Endothelial cell of umbilical vein (primary cell): Measurements from ENCODE around the gene LYZL1. TPM values are rescaled to one million over a fixed set of nuclear protein-coding genes. Genes with fewer than 3 reads are reported as not detected.

Source experiments
- BruUV-seq: library from RNA; stranded (reverse); fragments of 400-500 nt; replicated peaks from 2 replicates; lab custom pipeline; 2021; lab: Mats Ljungman, UMichigan
- CTCF ChIA-PET: fragments of 300-600, 350-600 bp; sonication (Branson Sonifier 250); formaldehyde crosslinking; loops from one replicate; lab custom pipeline; 2021; ENCODE audit warnings: antibody characterized with exemption, inconsistent platforms; lab: Charles Lee
- POLR2A ChIA-PET: fragments of 300-600, 350-600 bp; sonication (Branson Sonifier 250); formaldehyde crosslinking; loops from one replicate; lab custom pipeline; 2021; ENCODE audit warnings: antibody characterized with exemption, inconsistent platforms; lab: Charles Lee
- DNase-seq: peaks from one replicate; pipeline ENCODE4 v3.0.0-alpha.2; 2011; ENCODE audit warnings: low read depth, low spot score
- FAIRE-seq: peaks from 2 replicates; lab custom pipeline; 2011; peaks lifted over from hg19 to GRCh38; lab: Jason Lieb, UNC
- H2AFZ ChIP-seq: 2 replicates; pipeline ENCODE4 v1.6.0; 2012; ENCODE audit warnings: low read depth, low read length, control low read depth, inconsistent platforms
- H3K27ac ChIP-seq: 2 replicates; pipeline ENCODE4 v1.5.1; 2011; ENCODE audit warnings: low read depth, mild to moderate bottlenecking, control low read depth, low read length, moderate library complexity; ENCODE audit not compliant: insufficient read depth
- H3K27me3 ChIP-seq, 2 experiments: 2 replicates each; pipeline versions ENCODE4 v1.6.0 to v1.6.1; 2011; ENCODE audit warnings: low read length in 2 of 2, mixed read lengths in 1 of 2; ENCODE audit not compliant: control insufficient read depth in 2 of 2, insufficient read depth in 2 of 2
- H3K36me3 ChIP-seq, 2 experiments: 2 replicates in 1 of 2; 3 replicates in 1 of 2; pipeline ENCODE4 v1.5.1; 2011; ENCODE audit warnings: low read length in 2 of 2, mild to moderate bottlenecking in 1 of 2, moderate library complexity in 1 of 2; ENCODE audit not compliant: control insufficient read depth in 2 of 2, insufficient read depth in 2 of 2; ENCODE audit errors: extremely low read depth in 1 of 2
- H3K4me1 ChIP-seq: 3 replicates; pipeline ENCODE4 v1.5.1; 2011; ENCODE audit warnings: mild to moderate bottlenecking, low read length; ENCODE audit not compliant: control insufficient read depth, insufficient read depth; ENCODE audit errors: extremely low read depth
- H3K4me2 ChIP-seq: 2 replicates; pipeline ENCODE4 v1.6.1; 2011; ENCODE audit warnings: low read length, control low read depth, mixed read lengths; ENCODE audit not compliant: insufficient read depth
- H3K4me3 ChIP-seq, 3 experiments: fragments of 200-600 bp in 1 of 3; sonication (generic), shearing (Covaris generic) in 1 of 3; replicated peaks in 1 of 3; 2 replicates each; pipeline ENCODE4 v1.5.1; 2011 to 2016; ENCODE audit warnings: control low read depth in 3 of 3, low read length in 3 of 3, mild to moderate bottlenecking in 2 of 3, inconsistent platforms in 1 of 3, low read depth in 1 of 3, moderate library complexity in 1 of 3; ENCODE audit not compliant: insufficient read depth in 1 of 3
- H3K79me2 ChIP-seq: 2 replicates; pipeline ENCODE4 v1.6.0; 2012; ENCODE audit warnings: low read length, inconsistent platforms; ENCODE audit not compliant: control insufficient read depth, insufficient read depth
- H3K9ac ChIP-seq: replicated peaks from 2 replicates; pipeline ENCODE3; 2011; ENCODE audit warnings: low read length, control low read depth; ENCODE audit not compliant: insufficient read depth; ENCODE audit errors: extremely low read depth
- H3K9me1 ChIP-seq: replicated peaks from 3 replicates; pipeline ENCODE4 v1.6.0; 2011; ENCODE audit warnings: mild to moderate bottlenecking, low read length; ENCODE audit not compliant: control insufficient read depth, insufficient read depth; ENCODE audit errors: extremely low read depth
- H3K9me3 ChIP-seq: replicated peaks from 2 replicates; pipeline ENCODE4 v1.5.1; 2012; ENCODE audit warnings: low read length, inconsistent platforms; ENCODE audit not compliant: control insufficient read depth, insufficient read depth
- H4K20me1 ChIP-seq: replicated peaks from 2 replicates; pipeline ENCODE3; 2011; ENCODE audit warnings: mild to moderate bottlenecking, low read length; ENCODE audit not compliant: control insufficient read depth, insufficient read depth; ENCODE audit errors: extremely low read depth
- EZH2 ChIP-seq: IDR thresholded peaks from 2 replicates; pipeline ENCODE4 v1.6.1; 2012; ENCODE audit warnings: borderline replicate concordance, low read depth, mild to moderate bottlenecking, moderate library complexity, low read length, inconsistent platforms; ENCODE audit not compliant: severe bottlenecking
- FOS ChIP-seq: IDR thresholded peaks from 2 replicates; pipeline ENCODE4 v1.6.1; 2011; ENCODE audit warnings: mild to moderate bottlenecking, low read length, moderate library complexity, borderline replicate concordance; ENCODE audit not compliant: insufficient read depth
- JUN ChIP-seq: IDR thresholded peaks from 2 replicates; pipeline ENCODE4 v1.6.1; 2011; ENCODE audit warnings: borderline replicate concordance, low read depth; ENCODE audit not compliant: insufficient read length, insufficient read depth
- MYC ChIP-seq: IDR thresholded peaks from one replicate; pipeline ENCODE4 v1.6.1; 2011; ENCODE audit warnings: mild to moderate bottlenecking, low read depth, low read length
- POLR2A ChIP-seq: IDR thresholded peaks from 2 replicates; pipeline ENCODE4 v1.6.1; 2012; ENCODE audit warnings: low read depth, mild to moderate bottlenecking, control low read depth, low read length
- POLR2AphosphoS5 ChIP-seq: IDR thresholded peaks from 2 replicates; pipeline ENCODE4 v1.6.1; 2012; ENCODE audit warnings: low read depth, mild to moderate bottlenecking, control low read depth, low read length, moderate library complexity; ENCODE audit not compliant: insufficient read depth
- dilution Hi-C: fragments of 300-500 bp; cut with MboI; formaldehyde crosslinking; loops from one replicate; pipeline ENCODE4 v1.15.0; 2019; ENCODE audit warnings: low sequenced_read_pairs; ENCODE audit not compliant: extremely low pct_ligation_motif_present
- intact Hi-C: fragments of 100-400 bp; cut with micrococcal nuclease; formaldehyde crosslinking; loops from one replicate; pipeline ENCODE4 v1.10.0; 2022
- polyA plus RNA-seq, 4 experiments: library from polyadenylated mRNA; depleted of rRNA in 3 of 4; stranded (reverse) in 3 of 4; unstranded in 1 of 4; fragments of >200 nt; gene quantifications; 2 replicates each; pipeline versions ENCODE4 v1.2.1 to v1.2.3, GENCODE V29; 2011 to 2012; ENCODE audit warnings: missing spikeins in 1 of 4
- total RNA-seq: library from RNA; stranded (reverse); gene quantifications from 2 replicates; pipeline ENCODE4 v1.2.3, GENCODE V29; 2021
- TF ChIP-seq, protein P1 (sequence below): IDR thresholded peaks from 2 replicates; pipeline ENCODE4 v1.6.1; 2011; ENCODE audit not compliant: insufficient read depth, insufficient read length

Gene LYZL1
- total and polyA plus RNA-seq, 2 donors (not counting 3 experiments of a cell fraction or from before 2014, with no cell fraction given) = not detected

- no peak for FAIRE-seq
- TF ChIP-seq MYC = no peak
- TF ChIP-seq, protein P1, sequence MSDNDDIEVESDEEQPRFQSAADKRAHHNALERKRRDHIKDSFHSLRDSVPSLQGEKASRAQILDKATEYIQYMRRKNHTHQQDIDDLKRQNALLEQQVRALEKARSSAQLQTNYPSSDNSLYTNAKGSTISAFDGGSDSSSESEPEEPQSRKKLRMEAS = no peak
- no peak for TF ChIP-seq POLR2AphosphoS5
- no peak for TF ChIP-seq FOS
- TF ChIP-seq POLR2A = no peak
- dilution Hi-C loops = no loop called here
These were observed 32.9 kb upstream of the LYZL1 start for GRCh38 chr10:29256019-29256418.

DNA sequence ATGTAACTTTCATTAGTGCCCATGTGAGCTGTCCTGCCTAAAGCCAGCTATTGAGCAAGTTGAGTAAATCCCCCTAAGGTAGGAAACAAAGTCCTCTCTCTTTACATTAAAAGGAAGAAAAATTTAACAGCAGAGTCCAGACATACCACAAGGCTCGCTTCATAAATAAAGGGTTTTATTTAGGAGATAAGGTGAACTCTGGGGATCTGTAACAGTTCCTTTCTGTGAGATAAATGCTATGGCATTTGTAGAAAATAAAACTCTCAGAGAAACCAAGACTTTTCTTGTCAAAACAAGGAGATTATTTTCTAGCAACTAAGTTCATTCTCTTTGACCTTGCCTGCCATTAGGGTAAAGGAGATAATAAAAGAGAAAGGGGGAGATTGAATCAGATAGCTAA, 32.3 kb upstream of the LYZL1 start:
- H3K4me1 ChIP-seq = no peaks in the 10 kb centered on the region
- dilution Hi-C loops (no loop called here), intact Hi-C loops (no loop called here)
- H4K20me1 ChIP-seq = no peaks in the 10 kb centered on the region
- ChIA-PET CTCF (interaction anchor here (1.0 kb wide), 2 partner anchors 13 to 22 kb away, joined by 3 to 4 read pairs; no protein-coding TSS in a partner anchor), POLR2A (no interaction called here)
- H3K9ac ChIP-seq = no peak overlapping the region
- peaks cover 3 to 7% of the 10 kb centered on the region in 2 experiments for H3K27me3 ChIP-seq
- TF ChIP-seq EZH2 (no peak), FOS (no peak), POLR2AphosphoS5 (no peak), MYC (no peak), JUN (no peak)
- TF ChIP-seq, protein P1 = no peak
- no peaks in the 10 kb centered on the region for H3K36me3 ChIP-seq
- DNase-seq (no peak), FAIRE-seq (no peak)
- no peaks in the 10 kb centered on the region for H3K9me3 ChIP-seq
- H3K4me3 ChIP-seq = no peak overlapping the region
- no TSS peak for BruUV-seq
- no peaks in the 10 kb centered on the region for H3K9me1 ChIP-seq
- H3K4me2 ChIP-seq = no peak overlapping the region
- H3K27ac ChIP-seq = no peak overlapping the region
- no peak overlapping the region for H2AFZ ChIP-seq
- no peaks in the 10 kb centered on the region for H3K79me2 ChIP-seq

More at GRCh38 chr10:29256019-29256418, 32.9 kb upstream of the LYZL1 start:
- intact Hi-C loops = no loop called here
- H3K79me2 ChIP-seq = no peaks in the 10 kb centered on the region
- H3K4me3 ChIP-seq = no peak overlapping the region
- no peaks in the 10 kb centered on the region for H4K20me1 ChIP-seq
- no peak overlapping the region for H3K4me2 ChIP-seq
- no peaks in the 10 kb centered on the region for H3K4me1 ChIP-seq
- no peaks in the 10 kb centered on the region for H3K9me3 ChIP-seq
- H3K9ac ChIP-seq = no peak overlapping the region
- CTCF ChIA-PET = interaction anchor here (1.0 kb wide), 1 partner anchor 13 kb away, joined by 4 read pairs; no protein-coding TSS in a partner anchor
- no peak overlapping the region for H3K27ac ChIP-seq
- peaks cover 3 to 7% of the 10 kb centered on the region in 2 experiments for H3K27me3 ChIP-seq
- POLR2A ChIA-PET = no interaction called here
- H3K9me1 ChIP-seq = no peaks in the 10 kb centered on the region
- BruUV-seq = no TSS peak
- no peaks in the 10 kb centered on the region for H3K36me3 ChIP-seq
- no peak overlapping the region for H2AFZ ChIP-seq
- no peak for DNase-seq
